T1000 (cell line): ENCODE data around the gene FKTN.
"Not testable (repeated sequence)": the region's sequence is repeated elsewhere in the genome, so short reads cannot be mapped to it uniquely, and the experiment has no call there.

Experiments
- DNase-seq: peaks from one replicate; lab custom pipeline; 2025; ENCODE audit warnings: mixed read lengths; lab: John Stamatoyannopoulos, UW

Gene FKTN

GRCh38 chr9:105557804-105558610 lies at the start of gene FKTN:
FKTN (plus strand) TSS chr9:105558131; CDS start chr9:105575033, 16,902 bp downstream.
- peak; percentile 69 for DNase-seq

GRCh38 chr9:105508530-105508929 lies 49.4 kb upstream of the FKTN start:
- DNase-seq = no peak

DNA sequence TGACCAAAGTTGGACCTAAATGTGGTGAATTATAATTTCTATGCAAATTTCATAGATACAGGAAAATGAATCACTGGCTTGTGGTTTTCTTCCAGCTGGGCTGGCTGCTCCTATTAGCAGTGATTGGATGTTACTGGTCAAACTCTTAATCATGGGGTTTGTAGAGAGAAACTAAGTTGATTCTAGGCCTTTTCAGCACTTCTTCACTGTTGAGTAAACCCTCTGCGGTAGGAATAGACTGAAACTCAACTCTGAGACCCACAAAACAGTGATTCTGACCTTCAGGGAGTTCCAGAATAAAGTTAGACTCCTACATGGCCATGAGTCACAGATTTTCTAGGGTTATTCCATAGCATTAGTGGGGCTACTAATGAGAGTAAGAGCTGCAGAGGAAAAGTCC lies 47.9 kb upstream of the FKTN start:
- no peak for DNase-seq

GRCh38 chr9:105511446-105511845 lies 46.5 kb upstream of the FKTN start:
- no peak for DNase-seq

DNA sequence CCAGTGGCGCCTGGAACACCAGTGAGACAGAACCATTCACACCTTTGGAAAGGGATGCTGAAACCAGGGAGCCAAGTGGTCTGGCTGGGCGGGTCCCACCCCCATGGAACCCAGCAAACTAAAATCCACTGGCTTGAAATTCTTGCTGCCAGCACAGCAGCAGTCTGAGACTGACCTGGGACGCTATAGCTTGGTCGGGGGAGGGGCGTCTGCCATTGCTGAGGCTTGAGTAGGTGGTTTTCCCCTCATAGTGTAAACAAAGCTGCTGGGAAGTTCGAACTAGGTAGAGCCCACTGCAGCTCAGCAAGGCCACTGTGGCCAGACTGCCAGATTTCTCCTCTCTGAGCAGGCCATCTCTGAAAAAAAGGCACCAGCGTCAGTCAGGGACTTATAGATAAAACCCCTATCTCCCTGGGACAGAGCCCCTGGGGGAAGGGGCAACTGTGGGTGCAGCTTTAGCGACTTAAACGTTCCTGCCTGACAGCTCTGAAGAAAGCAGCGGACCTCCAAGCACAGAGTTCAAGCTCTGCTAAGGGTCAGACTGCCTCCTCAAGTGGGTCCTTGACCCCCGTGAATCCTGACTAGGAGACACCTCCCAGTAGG lies 42.0 kb upstream of the FKTN start:
- DNase-seq = no peak

GRCh38 chr9:105519710-105520369 lies 38.1 kb upstream of the FKTN start:
- not testable (repeated sequence) for DNase-seq

- DNase-seq = not testable (repeated sequence)
Measured at GRCh38 chr9:105520992-105521391, 36.9 kb upstream of the FKTN start.

DNA sequence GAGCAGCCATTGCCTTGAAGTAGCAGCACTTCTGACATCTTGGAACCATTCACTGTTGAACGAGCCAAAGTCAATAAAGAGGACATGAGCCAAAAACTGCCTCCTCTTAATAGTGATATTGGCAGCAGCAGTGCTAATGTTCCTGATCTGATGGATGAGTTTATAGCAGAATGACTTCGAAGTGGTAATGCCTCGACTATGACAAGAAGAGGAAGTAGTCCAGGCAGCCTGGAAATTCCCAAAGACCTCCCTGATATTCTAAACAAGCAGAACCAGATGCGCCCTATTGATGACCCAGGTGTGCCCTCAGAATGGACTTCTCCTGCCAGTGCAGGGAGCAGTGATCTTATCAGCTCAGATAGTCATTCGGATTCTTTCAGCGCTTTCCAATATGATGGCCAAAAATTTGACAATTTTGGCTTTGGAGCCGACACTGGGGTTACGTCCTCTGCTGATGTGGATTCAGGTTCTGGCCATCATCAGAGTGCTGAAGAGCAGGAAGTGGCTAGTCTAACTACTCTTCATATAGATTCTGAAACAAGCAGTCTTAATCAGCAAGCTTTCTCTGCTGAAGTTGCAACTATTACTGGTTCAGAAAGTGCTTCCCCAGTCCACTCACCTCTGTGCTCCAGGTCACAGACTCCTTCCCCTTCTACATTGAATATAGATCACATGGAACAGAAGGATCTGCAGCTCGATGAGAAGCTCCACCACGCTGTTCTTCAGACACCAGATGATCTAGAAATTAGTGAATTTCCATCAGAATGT lies 35.1 kb upstream of the FKTN start:
- DNase-seq = not testable (repeated sequence)

GRCh38 chr9:105531530-105531929 lies 26.4 kb upstream of the FKTN start:
- DNase-seq = no peak

- DNase-seq = no peak
Measured at GRCh38 chr9:105535920-105536668, 21.8 kb upstream of the FKTN start.

GRCh38 chr9:105539452-105539851 lies 18.5 kb upstream of the FKTN start:
- no peak for DNase-seq

GRCh38 chr9:105541838-105542237 lies 16.1 kb upstream of the FKTN start:
- no peak for DNase-seq

DNA sequence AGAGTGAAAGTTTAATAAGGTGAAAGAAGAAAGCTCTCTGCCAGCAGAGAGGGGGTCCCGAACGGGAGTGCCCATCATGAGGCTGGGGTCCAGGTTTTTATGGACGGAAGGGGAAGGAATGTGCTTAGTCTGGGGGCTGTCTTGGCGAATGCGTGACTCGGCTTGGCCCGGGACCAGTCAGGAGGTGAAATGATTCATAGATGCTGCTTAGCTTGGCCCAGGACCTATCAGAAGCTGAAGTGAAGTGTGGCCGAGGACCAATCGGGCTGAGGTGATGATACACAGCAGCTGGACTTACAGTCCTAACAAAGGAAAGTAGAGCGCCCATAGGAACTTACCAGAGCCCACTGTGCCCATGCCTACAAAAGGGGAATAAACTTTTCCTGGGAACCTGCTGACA lies 3.9 kb upstream of the FKTN start:
- DNase-seq = no peak

GRCh38 chr9:105572455-105572854 lies 14.5 kb downstream of the FKTN start:
- DNase-seq = no peak

GRCh38 chr9:105579952-105580351 lies 22.0 kb downstream of the FKTN start:
- DNase-seq = not testable (repeated sequence)

- not testable (repeated sequence) for DNase-seq
Measured at GRCh38 chr9:105581550-105581949, 23.6 kb downstream of the FKTN start.

GRCh38 chr9:105593145-105593544 lies 35.2 kb downstream of the FKTN start:
- no peak for DNase-seq

DNA sequence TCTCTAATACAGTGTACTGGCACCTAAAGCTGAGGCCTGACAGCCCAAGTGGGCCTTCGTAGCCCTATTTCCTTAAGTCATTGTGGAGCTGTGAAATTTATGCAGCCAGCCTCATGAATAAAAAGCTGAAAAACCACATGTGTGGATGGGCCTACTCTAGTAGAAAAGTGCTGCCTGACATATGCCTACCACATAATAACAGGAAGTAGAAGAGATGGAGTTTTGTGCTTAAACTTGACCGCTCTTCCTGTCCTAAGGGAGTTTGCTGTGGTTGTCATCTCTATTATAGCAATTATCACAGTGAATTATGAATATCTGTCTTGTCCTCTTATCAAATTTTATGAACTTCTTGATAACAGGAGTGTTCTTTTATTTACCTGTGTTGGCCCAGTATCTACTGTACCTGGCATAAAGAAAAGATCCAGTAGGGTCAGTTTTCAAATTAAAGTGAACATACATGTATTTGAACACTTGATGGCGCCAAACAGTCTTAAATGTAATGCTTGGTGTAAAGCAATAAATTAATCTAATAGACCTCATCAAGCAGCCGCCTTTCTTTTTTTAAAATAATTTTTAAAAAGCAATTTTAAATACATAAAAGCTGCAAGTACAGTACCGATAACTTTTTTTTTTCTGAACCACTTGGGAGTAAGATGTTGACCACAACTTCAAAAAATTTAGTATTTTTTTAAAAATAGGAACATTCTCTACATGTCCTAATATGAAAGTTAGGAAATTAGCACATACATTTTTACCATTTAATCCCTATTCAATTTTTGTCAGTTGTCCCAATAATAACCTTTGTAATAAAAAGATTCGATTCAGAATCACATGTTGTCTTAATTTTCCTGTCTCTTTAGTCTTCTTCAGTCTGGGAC lies 51.0 kb downstream of the FKTN start:
- no peak for DNase-seq

GRCh38 chr9:105621001-105621400 lies 63.1 kb downstream of the FKTN start:
- DNase-seq = no peak

- DNase-seq = no peak
Measured at GRCh38 chr9:105625088-105625487, 67.2 kb downstream of the FKTN start.
